Inflammatory macrophage (primary cell): ENCODE data around the gene DNAJC9.
"Not testable (repeated sequence)": the region's sequence is repeated elsewhere in the genome, so short reads cannot be mapped to it uniquely, and the experiment has no call there.

ENCODE experiments used
- DNase-seq, 2 donors: peaks; one replicate each; pipeline ENCODE4 v3.0.0-alpha.2; 2020 to 2022
- total RNA-seq, 18 experiments: gene quantifications; one replicate each; lab custom pipeline; 2026; ENCODE audit warnings: mixed read lengths in 6 of 18, inconsistent platforms in 2 of 18; lab: John Stamatoyannopoulos, UW

DNAJC9 gene
- total RNA-seq: 12.2 to 66.6 (median 41.2) reads per million in 18 experiments

DNA sequence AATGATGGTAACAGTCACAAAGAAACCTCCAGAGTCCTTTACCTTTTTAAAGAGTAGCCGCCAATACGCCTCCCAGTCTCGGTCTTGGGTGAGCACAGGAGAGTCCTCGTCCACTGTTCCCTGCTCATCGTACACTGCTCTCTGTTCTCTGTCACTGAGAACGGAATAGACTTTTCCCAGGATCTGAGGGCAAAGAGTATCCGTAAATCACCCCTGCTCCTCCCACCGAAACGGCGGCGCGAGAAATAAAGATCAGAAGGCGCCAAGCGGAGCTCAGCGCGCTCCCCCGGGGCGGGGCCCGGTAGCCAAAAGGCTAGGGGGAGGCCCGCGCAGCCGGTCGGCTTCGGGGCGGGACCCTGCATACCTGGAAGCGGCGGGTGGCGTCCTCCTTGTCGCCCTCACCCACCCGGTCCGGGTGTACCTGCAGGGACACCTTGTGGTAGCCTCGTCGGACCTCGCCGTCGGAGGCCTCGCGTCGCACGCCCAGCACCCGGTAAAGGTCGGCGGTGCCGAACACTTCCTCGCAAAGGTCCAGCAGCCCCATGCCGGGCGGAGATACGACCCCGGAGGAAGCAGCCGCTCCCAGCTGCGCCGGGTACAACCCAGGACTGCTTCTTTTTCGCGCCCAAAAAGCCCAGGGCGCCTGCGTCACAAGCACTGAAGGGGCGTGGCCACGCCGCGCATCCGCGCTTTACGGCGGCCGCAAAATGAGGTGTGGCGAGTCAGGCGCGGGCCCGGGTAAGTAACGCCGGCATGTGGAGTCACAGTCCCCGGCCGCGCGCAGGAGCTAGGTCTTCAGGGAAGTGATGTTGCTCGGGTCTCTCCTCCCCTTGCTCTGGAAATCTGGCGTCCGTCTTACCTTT, at the start of gene DNAJC9:
TSS of gene DNAJC9 (minus strand) at position 610 of the 863 bp plus-strand sequence. CDS start at position 544, 66 bp downstream.
- peak; percentile 94 to 96 for DNase-seq

DNA sequence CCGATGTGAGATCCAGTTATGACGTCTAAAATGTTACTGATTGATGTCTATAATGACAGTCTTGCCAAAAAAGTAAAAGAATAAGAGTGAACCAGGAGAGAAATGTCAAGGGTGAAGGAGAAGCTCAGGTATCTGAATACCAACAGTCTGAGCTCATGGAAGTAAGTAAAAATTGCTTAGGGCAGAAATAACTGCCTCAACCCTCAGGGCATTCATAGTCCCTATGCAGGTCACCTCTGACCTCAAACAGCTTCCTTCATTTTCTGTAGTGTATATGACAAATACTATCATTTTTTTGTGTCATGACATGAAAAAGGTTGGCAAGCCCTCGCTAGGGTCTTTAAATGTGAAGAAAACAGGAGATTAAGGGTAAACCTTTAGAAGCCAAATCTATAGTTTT, 46.4 kb upstream of the DNAJC9 start:
- DNase-seq: no peak

GRCh38 chr10:73289958-73290357, 42.9 kb upstream of the DNAJC9 start:
- no peak for DNase-seq

DNA sequence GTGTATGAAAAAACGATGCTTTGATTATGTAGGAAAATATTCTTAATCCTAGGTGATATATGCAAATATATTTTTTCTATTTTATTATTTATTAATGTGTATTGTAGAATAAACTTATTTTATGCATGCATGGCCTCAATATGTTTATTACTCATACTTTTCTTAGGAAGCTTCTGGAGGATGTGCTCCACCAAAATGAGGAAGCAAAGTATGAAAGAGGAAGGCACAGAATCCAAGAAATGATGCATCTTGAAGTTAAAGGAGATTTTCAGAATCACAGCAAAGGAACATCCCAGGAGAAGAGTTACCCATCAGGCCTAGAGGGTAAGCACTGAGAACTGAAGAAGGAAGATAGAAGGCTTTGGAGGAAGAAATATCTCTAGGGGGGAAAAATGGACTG, 40.4 kb upstream of the DNAJC9 start:
- DNase-seq: peak; percentile 41 to 65

DNA sequence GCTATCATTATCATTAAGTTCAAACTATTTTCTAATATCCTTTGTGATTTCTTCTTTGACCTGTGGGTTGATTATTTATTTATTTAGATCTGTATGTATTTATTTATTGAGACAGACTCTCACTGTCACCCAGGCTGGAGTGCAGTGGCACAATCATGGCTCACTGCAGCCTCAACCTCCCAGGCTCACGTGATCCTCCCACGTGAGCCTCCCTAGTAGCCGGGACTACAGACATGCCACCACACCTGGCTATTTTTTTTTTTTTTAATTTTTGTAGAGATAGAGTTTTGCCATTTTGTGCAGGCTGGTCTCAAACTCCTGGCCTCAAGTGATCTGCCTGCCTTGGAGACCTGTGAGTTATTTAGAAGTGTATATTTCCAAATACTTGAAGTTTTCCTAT, 34.0 kb upstream of the DNAJC9 start:
- no peak for DNase-seq

DNA sequence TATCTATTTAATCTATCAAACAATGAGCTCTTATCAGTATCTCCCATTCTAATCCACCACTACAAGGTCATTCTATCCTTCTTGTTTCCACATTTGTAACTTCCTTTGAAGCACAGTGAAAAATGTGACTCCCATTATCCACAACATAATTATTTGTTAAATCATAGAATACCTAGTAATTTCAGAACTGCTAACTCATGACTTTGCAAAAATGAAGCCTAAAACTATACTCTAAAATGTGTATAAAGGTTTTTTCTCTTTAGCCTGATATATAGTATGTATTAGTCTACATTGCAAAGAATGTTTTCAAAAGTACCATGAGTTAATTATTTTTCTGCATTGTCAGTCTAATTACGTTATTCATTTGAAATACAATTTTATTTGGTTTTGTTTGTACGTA, 17.4 kb upstream of the DNAJC9 start:
- DNase-seq: no peak

DNA sequence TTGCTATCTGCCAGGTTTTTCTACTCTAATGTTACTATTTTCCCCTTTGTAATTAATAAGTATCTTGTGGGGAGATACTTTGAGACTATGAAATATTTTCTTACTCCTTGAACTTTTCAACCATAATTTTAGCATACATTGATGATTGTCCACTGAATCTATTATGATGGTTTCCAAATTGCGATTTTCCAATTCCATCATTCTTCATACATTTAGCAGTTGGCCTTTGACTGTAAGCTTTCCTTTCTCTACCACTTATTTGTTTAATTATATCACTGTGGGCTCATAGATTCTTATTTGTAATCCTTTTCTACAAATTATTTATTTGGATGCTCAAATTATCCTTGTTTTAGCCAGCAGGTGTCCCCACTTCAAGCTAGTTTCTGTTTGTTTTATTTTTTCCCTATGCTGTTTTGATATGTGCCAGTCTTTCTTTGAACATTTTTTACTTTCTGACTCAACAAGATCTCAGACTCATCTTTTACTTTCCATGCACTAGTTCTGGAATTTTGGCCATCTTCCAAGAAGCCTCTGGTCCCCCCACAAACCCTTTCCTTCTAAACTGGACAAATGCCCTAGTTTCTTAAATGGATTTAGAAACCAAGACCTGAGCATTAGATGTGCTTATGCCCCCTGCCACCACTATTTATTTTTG, 16.8 kb upstream of the DNAJC9 start:
- DNase-seq: peak; percentile 11 to 14

DNA sequence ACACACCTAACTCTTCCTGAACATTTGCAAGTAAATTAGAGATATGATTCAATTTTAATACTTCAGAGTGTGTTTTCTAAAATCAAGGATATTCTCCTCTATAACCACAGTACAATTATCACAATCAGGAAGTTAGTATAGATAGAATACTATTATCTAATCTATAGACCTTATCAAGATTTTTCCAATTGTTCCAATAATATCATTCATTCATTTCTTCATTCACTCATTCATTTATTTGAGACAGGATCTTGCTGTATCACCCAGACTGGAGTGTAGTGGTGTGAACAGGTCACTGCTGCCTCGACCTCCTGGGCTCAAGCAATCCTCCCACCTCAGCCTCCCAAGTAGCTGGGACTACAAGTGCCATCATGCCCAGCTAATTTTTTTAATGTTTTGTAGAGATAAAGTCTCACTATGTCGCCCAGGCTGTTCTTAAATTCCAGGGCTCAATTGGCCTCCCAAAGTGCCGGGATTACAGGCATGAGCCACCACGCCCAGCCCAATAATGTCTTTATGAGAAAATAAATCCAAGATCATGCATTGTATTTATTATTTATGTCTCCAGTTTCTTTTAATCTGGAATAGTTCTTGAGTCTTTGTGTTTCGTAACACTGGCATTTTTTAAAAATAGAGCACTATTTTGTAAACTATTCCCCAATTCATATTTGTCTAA, 16.0 kb upstream of the DNAJC9 start:
- DNase-seq: no peak

- DNase-seq: no peak
Observed at GRCh38 chr10:73262105-73262730, 15.2 kb upstream of the DNAJC9 start.

DNA sequence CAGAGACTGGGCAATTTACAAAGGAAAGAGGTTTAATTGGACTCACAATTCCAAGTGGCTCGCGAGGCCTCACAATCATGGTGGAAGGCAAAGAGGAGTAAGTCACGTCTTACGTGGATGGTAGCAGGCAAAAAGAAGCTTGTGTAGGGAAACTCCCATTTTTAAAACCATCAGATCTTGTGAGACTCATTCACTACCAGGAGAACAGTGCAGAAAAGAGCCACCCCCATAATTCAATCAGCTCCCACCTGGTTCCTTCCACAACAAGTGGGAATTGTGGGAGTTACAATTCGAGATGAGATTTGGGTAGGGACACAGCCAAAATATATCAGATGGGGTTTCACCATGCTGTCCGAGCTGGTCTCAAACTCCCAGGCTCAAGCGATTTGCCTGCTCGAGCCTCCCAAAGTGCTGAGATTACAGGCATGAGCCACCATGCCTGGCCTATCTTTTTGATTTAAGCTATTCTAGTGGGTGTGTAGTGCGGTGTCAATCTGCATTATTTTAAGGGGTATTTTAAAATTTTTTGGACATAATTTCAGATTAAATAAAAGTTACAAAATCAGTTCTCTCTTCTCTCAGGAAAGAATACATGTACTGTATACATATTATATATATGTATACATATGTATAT, 14.4 kb upstream of the DNAJC9 start:
- DNase-seq: no peak

GRCh38 chr10:73258612-73259011, 11.6 kb upstream of the DNAJC9 start:
- DNase-seq: not testable (repeated sequence)

- no peak for DNase-seq
Observed at GRCh38 chr10:73253225-73253555, 6.1 kb upstream of the DNAJC9 start.

DNA sequence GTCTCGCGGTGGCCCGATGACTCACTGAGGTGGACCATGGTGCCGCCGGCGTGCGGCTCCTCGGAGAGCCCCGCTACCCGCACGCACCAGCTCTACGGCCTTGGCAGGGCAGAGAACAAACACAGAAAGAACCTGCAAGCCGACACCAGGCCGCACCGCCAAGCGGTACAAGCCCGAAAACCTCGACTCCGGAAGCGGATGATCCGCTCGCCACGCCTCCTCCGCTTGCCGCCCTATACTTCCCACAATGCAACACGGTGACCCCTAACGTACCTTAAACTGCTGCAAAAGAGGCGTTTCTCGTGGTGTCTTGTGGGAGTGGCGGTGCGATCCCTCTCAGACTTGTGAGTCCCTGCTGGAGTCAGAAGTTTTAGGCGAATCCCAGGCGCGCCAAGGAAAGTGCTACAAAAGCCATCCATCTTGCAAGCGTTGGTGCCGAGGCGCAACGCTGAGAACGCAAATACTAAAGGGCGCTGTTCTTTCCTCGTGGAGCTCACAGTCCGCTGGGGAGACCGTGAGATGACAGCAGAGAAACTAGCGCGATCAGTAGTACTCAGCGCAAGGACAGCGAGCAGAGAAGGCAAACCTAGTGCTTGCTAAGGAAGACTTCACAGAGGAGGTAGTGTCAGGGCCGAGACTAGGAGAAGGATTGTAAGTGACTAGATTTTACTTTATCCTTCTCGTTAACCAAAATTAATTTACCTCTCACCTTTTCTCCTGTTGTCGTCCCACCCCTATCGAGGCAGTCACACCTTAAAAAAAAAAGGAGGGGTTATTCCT, 5.6 kb upstream of the DNAJC9 start, which contains the start of gene MRPS16:
TSS of gene MRPS16 (minus strand) at position 200 of the 780 bp plus-strand sequence. CDS start at position 38, 162 bp downstream.
- peak; percentile 96 to 97 for DNase-seq

DNA sequence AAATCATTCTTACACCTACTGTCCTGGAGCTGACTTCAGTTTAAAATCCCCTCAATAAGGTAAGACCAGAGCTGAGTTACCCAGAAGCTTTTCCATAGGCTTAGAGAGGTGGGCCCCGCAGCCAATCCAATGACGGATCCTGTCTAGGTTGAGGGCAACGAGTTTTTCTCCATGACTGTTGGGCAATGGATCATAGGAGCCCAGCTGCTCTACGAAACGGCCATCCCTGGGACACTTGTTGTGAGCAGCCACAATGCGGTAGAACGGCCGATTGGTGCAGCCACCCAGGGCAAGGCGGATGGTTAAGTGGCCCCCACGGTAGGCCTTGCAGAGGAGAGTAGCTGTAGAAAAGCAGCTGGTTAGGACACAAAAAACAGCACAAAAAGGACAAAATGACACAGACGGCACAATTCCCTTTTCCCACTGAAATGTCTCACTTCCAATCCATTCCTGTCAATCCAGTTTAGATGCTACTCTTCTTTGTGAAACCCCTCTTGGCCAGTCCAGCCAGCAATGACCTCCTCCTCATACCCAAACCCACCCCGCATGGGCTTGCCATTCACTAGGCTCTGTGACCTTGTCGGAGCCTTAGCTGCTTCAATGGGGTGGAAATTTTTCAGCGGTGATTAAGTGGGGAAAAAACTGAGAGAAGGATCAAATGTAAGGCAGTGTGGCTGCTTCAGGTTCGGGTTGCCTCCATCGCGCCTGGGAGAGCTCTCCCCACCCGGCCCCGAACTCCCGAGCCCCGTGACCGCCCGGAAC, 4.8 kb upstream of the DNAJC9 start:
- DNase-seq: peak; percentile 6 to 31

- no peak for DNase-seq
Observed at GRCh38 chr10:73248259-73248724, 1.2 kb upstream of the DNAJC9 start.

DNA sequence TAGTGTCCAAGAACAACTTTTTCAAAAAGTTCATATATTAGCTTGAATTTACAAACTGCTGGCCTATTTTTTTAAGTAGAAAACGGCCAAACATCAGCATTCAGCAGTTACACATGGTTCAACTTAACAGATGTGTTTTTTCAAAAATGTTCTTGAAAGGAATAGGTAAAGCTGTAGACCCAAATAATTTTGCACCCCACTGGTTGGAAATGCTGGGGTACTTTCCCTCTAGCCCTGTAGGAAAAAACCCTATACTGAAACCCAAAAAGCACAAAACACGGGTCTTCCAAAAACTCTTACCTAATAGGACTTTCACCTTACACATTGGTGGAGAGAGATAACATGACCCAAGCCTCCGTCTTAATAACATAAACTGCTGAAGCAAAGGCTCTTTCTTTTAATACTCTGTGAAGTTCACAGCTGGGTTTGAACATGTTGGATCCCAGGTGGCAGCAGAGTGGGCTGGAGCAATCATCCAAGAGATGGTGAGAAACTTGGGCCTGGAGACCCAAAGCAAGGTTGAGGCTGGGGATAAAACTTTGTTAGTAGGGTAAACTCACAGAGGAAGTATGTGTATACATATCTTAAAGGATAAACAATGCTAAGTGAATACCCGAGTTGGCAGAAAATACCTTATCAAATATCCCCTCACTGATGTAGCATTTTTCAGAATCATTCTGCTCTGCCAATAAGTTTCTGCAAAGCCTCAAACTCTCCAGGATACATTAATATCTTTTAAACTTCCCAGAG, 629 bp upstream of the DNAJC9 start:
- DNase-seq: no peak

GRCh38 chr10:73246322-73246645, 771 bp downstream of the DNAJC9 start:
- DNase-seq: no peak

- no peak for DNase-seq
Observed at GRCh38 chr10:73244866-73245477, 2.1 kb downstream of the DNAJC9 start.

GRCh38 chr10:73239908-73240307, 7.1 kb downstream of the DNAJC9 start:
- DNase-seq: no peak
